SIG-M5 treated with dmso at 0.1 percent for 504 hours (cell line): ENCODE measurements around the gene CNKSR2.

Experiments
- DNase-seq: peaks from one replicate; lab custom pipeline; 2025; ENCODE audit not compliant: unreplicated experiment; lab: John Stamatoyannopoulos, UW

Gene CNKSR2

GRCh38 chrX:21374163-21374993, at the start of gene CNKSR2:
TSS of gene CNKSR2 (plus strand) at chrX:21374418. CDS start at chrX:21374898, 480 bp downstream.
- peak; percentile 14 for DNase-seq

GRCh38 chrX:21354725-21355124, 19.5 kb upstream of the CNKSR2 start:
- DNase-seq = no peak

GRCh38 chrX:21355831-21356230, 18.4 kb upstream of the CNKSR2 start:
- no peak for DNase-seq

DNA sequence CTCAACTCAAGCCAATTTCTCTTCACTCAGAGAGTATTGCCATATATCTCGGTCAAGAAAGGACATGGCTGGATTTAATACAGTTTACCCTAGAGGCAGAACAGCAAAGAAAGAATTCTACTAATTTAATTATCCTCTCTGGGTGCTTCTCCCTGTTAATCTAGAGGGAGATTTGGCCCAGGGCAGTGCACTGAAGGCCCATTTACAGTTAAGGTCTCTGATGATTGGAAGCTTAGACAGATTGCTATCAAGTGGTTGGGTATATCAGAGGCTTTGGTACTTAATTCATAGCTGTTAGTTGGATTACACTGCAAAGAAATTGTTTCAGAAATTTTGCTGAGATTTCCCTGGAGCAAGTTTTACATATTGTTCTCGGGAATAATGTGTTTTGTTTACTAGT, 4.6 kb upstream of the CNKSR2 start:
- no peak for DNase-seq

DNA sequence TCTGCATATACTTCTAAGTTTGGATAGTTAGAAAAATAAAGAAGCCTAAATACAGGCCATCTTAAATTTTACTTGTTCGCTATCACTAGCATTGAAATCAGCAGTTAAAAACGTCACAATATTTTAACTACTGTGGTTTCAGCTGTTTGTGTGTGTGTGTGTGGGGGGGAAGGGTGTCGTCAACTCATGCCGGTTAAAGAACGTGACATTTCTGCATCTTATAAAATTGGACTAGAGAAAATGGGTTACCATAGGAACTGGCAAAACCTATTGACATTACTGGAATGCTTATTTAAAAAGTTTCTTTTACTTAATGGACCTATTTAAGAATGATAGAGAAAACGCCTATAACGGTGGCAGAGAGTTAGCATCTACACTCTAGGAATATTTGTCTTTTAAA, 1.2 kb upstream of the CNKSR2 start:
- no peak for DNase-seq

- peak; percentile 2 for DNase-seq
Measured at GRCh38 chrX:21373637-21374162, 518 bp upstream of the CNKSR2 start.

GRCh38 chrX:21374994-21375707, 933 bp downstream of the CNKSR2 start:
- no peak for DNase-seq

GRCh38 chrX:21375708-21376009, 1.4 kb downstream of the CNKSR2 start:
- DNase-seq = no peak

DNA sequence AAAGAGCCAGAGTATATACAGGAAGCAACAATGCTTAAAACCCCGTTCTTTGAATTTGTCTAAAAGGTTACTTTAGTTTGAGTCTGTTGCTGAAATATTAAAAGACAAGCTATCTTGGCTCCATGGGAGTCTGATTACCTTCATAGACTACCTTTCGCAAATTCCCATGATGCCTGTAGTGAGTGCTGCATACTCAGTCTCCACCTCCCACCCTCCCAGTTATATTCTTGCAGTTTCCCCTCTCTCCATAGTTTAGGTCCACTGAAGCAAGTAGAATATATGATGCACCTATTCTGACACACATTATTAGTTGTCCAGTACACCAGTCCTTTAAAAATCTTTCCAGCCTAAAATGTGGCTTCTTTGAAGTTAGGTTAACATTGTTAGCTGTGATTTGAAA, 2.4 kb downstream of the CNKSR2 start:
- DNase-seq = no peak

- DNase-seq = no peak
Measured at GRCh38 chrX:21379991-21380390, 5.8 kb downstream of the CNKSR2 start.

DNA sequence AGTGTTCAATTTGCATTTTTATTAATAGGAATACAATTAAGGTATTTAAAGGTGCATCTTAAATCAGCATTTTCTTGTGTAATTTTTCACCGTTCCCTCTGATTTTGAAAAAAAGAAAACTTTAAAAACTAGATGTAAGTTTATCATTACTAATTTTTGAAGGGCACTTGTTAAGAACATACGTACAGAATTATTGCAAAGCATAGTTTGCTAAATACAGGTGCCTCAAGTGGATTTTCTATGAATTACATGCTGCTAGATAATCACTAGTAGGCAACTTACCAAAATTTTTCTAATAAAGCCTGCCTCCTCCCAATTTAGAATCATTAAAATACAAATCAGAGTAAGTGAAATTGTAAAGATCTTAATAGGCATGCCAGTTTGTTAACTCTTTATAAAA, 8.5 kb downstream of the CNKSR2 start:
- peak; percentile 12 for DNase-seq

DNA sequence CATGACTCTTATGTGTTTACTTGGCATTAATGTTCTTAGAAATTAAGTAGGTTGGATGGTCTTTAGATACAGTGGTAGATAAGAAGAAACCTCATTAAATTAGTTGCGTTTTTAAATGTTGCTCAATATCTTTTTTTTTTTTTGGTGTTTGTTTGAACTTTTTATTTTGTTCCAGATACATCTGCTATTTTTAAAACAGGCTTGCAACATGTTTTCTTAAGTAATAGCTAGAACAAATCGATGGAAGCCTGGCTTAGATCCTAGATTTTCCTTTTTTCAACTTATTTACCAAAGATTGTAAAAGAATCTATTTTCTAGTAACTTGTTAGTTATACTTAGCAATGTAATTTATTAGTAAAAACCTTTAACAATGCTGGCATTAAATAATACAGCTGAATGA, 9.3 kb downstream of the CNKSR2 start:
- DNase-seq = no peak

DNA sequence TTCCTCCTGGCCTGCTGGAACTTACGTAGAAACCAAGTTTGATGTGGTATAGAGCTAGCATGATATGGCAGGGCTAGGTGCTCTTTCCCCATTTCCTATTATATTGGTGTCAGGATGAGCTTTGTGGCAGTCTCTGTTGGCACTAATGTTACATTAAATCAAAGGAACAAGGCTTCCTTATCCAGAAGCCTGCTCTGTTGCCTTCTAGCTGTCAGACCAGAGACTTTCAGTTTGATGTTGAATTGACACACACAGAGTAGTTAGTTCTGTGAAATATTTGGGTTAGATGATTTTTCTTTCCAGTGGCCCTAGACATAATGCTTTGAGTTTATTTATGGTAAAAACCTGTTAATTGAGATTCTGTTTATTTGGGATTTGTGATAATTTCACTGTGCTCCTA, 10.0 kb downstream of the CNKSR2 start:
- no peak for DNase-seq

DNA sequence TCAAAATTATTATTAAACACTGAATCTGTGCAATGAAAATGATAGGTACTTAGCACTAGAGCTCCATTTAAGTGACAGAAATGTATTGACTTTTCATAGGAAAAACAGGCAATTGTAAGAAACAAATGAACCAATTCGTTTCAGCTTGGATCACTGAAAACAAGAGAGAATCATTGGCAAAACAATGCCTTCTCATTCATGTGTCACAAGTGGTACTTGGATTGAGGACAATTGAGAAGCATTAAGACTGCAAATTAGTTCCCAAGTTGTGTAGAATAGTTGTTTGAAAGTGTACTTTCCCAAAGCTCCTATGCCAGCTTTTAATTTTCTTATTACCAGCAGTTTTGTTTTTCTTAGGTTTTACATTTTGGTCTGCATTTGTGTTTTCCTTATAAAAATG, 20.6 kb downstream of the CNKSR2 start:
- no peak for DNase-seq

DNA sequence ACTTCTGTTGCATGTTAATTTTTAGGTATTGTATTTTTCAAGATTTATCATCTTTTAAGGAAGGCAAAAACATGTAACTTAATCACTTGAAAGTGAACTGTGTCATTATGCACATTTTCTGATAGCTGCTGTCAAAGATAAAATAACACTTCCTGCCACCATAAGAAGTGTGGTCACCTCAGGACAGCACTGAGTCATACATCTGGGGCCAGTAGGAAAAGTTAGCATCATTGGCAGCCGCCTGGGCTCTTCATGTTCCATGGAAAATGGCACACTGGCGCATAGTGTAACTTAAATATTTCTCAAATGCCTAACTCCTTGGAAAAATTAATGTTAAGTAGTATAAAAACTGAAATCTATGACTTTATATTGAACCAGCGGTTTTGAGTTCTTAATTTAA, 24.2 kb downstream of the CNKSR2 start:
- DNase-seq = no peak

DNA sequence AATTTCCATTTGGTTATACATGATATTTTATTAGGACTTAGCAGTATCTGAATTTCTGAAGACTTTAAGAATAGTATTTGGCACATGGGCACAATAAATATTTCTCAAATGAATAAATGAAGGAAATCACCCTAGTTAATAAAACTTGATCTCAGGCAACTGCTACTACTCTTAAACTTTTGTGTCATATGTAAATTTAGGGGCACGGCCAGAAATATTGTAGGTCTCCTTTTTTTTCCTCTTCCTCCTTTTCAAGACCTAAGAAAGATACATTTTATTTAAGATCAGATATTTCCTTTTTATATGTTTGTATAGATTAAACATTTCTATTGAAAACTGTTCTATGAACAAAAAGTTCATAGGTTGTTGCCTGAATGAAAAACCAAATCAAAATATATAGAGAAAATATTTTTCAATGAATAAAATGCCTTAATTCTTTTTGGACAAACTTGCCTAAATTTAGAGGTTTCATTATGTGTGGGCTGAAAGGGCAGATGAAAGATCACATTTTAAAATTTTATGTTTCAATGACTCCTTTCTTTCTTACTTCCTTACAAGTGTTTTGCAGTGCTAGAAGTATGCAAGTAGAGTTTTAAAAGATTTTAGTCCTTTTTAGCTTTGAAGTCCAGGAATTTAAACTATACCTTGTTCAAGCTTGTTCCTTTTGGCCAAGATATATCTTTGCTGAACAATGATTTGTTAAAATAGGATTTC, 26.3 kb downstream of the CNKSR2 start:
- DNase-seq = no peak

DNA sequence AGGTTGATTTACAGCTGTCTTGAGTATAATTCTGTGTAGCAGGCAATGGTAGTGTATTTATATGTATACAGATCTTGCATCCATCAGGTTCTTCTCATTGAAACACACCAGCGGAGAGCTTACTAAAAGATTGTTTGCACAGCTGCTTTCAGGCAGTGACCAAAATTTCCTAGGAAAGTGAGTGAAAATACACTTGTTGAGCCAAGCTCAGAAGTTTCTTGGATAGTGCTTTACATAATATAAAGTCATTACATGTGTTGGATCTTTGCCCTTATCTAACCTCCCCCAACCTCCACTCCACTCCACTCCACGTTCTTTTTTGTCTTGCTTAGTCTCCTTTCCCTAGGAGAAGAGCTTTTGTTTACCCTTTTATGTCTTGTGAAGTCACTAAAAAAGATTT, 34.1 kb downstream of the CNKSR2 start:
- DNase-seq = no peak

GRCh38 chrX:21408788-21409187, 34.6 kb downstream of the CNKSR2 start:
- no peak for DNase-seq

- no peak for DNase-seq
Measured at GRCh38 chrX:21412029-21412428, 37.8 kb downstream of the CNKSR2 start.

- no peak for DNase-seq
Measured at GRCh38 chrX:21412883-21413282, 38.7 kb downstream of the CNKSR2 start.

DNA sequence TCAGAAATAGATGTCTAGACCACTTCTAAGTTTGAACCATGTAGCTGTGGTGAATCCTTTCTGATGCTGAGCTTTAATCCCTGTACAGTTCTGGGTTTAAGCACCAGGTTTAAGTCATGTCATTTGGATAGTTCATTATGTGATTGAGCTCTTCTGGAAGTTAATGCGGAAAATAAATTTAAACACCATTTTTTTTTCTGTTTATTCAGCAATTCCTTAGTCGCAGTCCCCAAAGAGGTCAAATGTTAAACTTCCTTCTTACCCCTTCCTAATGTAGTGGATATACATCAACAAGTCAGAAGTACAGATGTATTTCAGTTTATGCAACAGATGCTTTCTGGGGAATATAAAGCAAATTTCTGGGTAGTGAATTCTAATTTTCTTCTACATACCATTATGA, 52.9 kb downstream of the CNKSR2 start:
- no peak for DNase-seq

- DNase-seq = no peak
Measured at GRCh38 chrX:21437036-21437435, 62.8 kb downstream of the CNKSR2 start.
